Stomach (tissue), 9 donors: Measurements from ENCODE around the gene GJD2. TPM values are rescaled to one million over a fixed set of nuclear protein-coding genes. Genes with fewer than 3 reads are reported as not detected.

Experiments
- DNase-seq, 2 donors: peaks; one replicate each; pipeline versions ENCODE4 v3.0.0 to v3.0.0-alpha.2; 2013 to 2019
- H3K27ac ChIP-seq, 5 donors: fragments of 200-600 bp in 4 of 5; sonication (generic) in 4 of 5; one replicate each; pipeline ENCODE4 v1.5.1; 2013 to 2019; ENCODE audit warnings: mild to moderate bottlenecking in 1 of 5, moderate library complexity in 1 of 5
- H3K27me3 ChIP-seq, 3 donors: fragments of 200-600 bp; sonication (generic); one replicate each; pipeline ENCODE4 v1.5.1; 2017 to 2019; ENCODE audit warnings: mixed run types in 1 of 3
- H3K36me3 ChIP-seq, 4 donors: fragments of 200-600 bp; sonication (generic); 1 replicate in 3 of 4; 2 replicates in 1 of 4; pipeline ENCODE4 v1.5.1; 2016 to 2019
- H3K4me1 ChIP-seq, 4 donors: fragments of 200-600 bp; sonication (generic); one replicate each; pipeline ENCODE4 v1.5.1; 2016 to 2019
- H3K4me3 ChIP-seq, 4 donors: fragments of 200-600 bp; sonication (generic) in 3 of 4; one replicate each; pipeline ENCODE4 v1.5.1; 2016 to 2019; ENCODE audit warnings: mild to moderate bottlenecking in 1 of 4
- H3K9me3 ChIP-seq, 4 donors: fragments of 200-600 bp; sonication (generic); one replicate each; pipeline ENCODE4 v1.5.1; 2016 to 2019
- CTCF ChIP-seq, 7 experiments: fragments of 450-650 bp in 4 of 7; fragments of 200-600 bp in 3 of 7; sonication (generic) in 3 of 7; IDR thresholded peaks; one replicate each; pipeline ENCODE4 v1.5.1; 2016 to 2019; ENCODE audit warnings: antibody characterized with exemption in 7 of 7, control low read depth in 2 of 7, mild to moderate bottlenecking in 1 of 7
- EP300 ChIP-seq: sonication (generic); formaldehyde crosslinking; IDR thresholded peaks from one replicate; pipeline ENCODE4 v1.6.1; 2017; ENCODE audit warnings: antibody characterized with exemption
- POLR2A ChIP-seq, 4 donors: fragments of 450-650 bp; IDR thresholded peaks; one replicate each; pipeline ENCODE4 v1.6.1; 2016; ENCODE audit warnings: antibody characterized with exemption in 4 of 4, control low read depth in 2 of 4, mild to moderate bottlenecking in 1 of 4, moderate library complexity in 1 of 4
- POLR2AphosphoS5 ChIP-seq, 3 donors: sonication (generic); formaldehyde crosslinking; IDR thresholded peaks; one replicate each; pipeline ENCODE4 v1.6.1; 2016; ENCODE audit warnings: antibody characterized with exemption in 3 of 3
- WGBS, 5 donors: extraction: QIAGEN DNeasy Blood & Tissue Kit in 3 of 5; methylation state at CpG; one replicate each; pipeline versions ENCODE4 v1.1.5 to v1.1.7; 2013 to 2018; 5-methylcytosine and 5-hydroxymethylcytosine counted together
- intact Hi-C: fragments of 100-400 bp; cut with DNase I; formaldehyde crosslinking; loops from one replicate; pipeline ENCODE4 v1.15.1; 2023; ENCODE audit warnings: low total_unique reads
- polyA plus RNA-seq, 3 donors: library from polyadenylated mRNA; stranded (reverse); fragments of 200-250 nt; gene quantifications; one replicate each; pipeline ENCODE4 v1.2.3, GENCODE V29; 2013
- total RNA-seq, 5 donors: library from RNA; depleted of rRNA; stranded (reverse); fragments of >200 nt; gene quantifications; one replicate each; pipeline versions ENCODE4 v1.1.0 to v1.2.3, GENCODE V29; 2014 to 2016
- donor health status: healthy with polysubstance abuse.
- donor health status: Bipolar disorder and iron deficiency.
- donor health status: healthy.

Gene GJD2
- total and polyA plus RNA-seq, 8 donors: 0.18 TPM; not detected in 7

DNA sequence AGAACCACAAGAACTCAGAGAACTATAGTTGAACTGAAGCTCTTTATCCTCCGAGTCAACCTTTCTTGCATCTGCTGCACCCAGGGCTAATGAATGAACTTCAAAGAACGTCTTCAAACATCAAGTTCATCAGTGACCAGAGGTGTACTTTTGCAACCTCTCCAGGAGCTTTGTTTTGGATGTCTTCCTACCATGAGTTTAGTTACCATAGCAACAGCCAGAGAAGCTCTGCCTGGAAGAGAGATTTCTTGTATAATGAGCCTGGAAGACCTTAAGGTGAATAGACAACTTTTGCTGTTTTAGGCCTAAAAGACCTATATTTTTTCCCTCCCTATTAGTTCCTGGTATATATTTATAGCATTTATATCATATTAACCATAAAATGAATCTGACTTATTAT is 31.4 kb upstream of the GJD2 start:
- H3K36me3 ChIP-seq: no peaks in the 10 kb centered on the region
- no peak for DNase-seq
- no peak for TF ChIP-seq POLR2AphosphoS5 (IDR thresholded peaks at IDR 0.05)
- TF ChIP-seq CTCF (IDR thresholded peaks at IDR 0.05): no peak
- no peak for TF ChIP-seq POLR2A (IDR thresholded peaks at IDR 0.05)
- no peak for TF ChIP-seq EP300
- H3K27me3 ChIP-seq: no peaks in the 10 kb centered on the region
- intact Hi-C loops: no loop called here
- H3K4me1 ChIP-seq: no peaks in the 10 kb centered on the region
- no peaks in the 10 kb centered on the region for H3K9me3 ChIP-seq
- 57 to 74% (median 64%) methylated on average over 2 of the region's 2 CpGs for WGBS, 5 donors
- no peak overlapping the region for H3K27ac ChIP-seq
- no peak overlapping the region for H3K4me3 ChIP-seq

DNA sequence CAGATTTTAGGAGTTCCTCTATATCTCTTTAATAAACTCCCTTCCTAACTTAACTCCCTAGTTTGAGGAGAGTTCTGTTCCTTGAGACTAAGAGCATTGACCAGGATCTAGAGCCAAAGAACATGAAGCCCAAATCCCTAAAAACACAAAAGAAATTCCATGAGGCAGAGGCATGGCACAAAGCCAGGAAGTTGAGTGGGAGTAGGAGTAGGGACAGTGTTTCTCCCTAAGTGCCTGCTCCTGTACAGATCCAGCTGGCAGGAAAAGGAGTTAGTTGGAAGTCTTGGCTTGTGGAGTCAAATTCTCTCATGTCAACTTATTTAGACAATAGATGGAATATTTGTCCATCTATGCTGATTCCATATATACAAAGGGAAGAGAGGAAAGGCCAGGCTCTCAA is 29.2 kb upstream of the GJD2 start:
- no peak overlapping the region for H3K27ac ChIP-seq
- intact Hi-C loops: no loop called here
- H3K9me3 ChIP-seq: no peaks in the 10 kb centered on the region
- H3K4me1 ChIP-seq: no peaks in the 10 kb centered on the region
- H3K36me3 ChIP-seq: no peaks in the 10 kb centered on the region
- no peaks in the 10 kb centered on the region for H3K27me3 ChIP-seq
- DNase-seq: no peak
- TF ChIP-seq POLR2AphosphoS5 (IDR thresholded peaks at IDR 0.05): no peak
- TF ChIP-seq CTCF (IDR thresholded peaks at IDR 0.05): no peak
- TF ChIP-seq EP300: no peak
- TF ChIP-seq POLR2A (IDR thresholded peaks at IDR 0.05): no peak
- no peak overlapping the region for H3K4me3 ChIP-seq

DNA sequence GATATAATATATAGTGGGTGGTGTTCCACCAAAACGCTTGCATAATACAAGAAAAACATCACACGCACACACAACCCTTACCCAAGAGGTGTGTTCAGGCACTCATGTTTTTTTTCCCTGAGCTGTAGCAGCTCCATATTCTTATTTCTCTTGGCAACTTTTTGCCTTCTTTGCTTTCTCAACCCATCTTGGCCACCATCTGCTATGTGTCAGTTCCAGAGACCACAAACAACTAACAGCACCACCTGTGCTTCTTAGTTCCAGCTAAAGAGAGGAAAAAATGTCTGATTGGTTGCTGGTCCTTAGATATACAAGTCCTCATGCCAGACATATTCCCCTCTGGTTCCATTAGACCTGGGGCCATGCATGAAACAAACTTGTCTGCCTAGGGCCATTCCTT is 28.6 kb upstream of the GJD2 start:
- no peaks in the 10 kb centered on the region for H3K9me3 ChIP-seq
- H3K36me3 ChIP-seq: no peaks in the 10 kb centered on the region
- DNase-seq: no peak
- H3K27me3 ChIP-seq: no peaks in the 10 kb centered on the region
- TF ChIP-seq POLR2AphosphoS5 (IDR thresholded peaks at IDR 0.05): no peak
- no peak for TF ChIP-seq POLR2A (IDR thresholded peaks at IDR 0.05)
- no peak for TF ChIP-seq EP300
- TF ChIP-seq CTCF (IDR thresholded peaks at IDR 0.05): no peak
- WGBS, 5 donors: 89 to 97% (median 95%) methylated on average over 2 of the region's 2 CpGs
- H3K27ac ChIP-seq: no peak overlapping the region
- H3K4me3 ChIP-seq: no peak overlapping the region
- intact Hi-C loops: no loop called here
- no peaks in the 10 kb centered on the region for H3K4me1 ChIP-seq

DNA sequence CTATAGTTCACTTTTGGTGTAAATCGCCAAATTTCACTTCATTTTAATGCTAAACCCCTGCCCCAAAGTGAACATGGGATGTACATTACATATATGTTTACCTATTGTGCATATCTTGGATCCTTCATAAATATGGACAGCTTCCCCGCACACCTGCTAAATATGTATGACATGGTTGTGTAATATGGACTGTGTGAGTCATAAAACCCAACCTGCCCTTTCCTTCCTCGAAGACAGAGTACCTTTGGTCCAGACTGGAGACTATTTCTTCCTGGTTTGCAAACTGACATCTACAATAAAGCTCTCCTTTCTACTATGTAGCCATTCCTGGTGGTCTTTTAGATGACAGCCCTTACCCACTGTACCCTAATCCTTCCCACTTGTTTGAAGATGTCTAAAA is 28.1 kb upstream of the GJD2 start:
- TF ChIP-seq EP300: no peak
- no peak for TF ChIP-seq POLR2A (IDR thresholded peaks at IDR 0.05)
- no peak for TF ChIP-seq POLR2AphosphoS5 (IDR thresholded peaks at IDR 0.05)
- TF ChIP-seq CTCF (IDR thresholded peaks at IDR 0.05): no peak
- no peak overlapping the region for H3K27ac ChIP-seq
- WGBS, 5 donors: 53 to 81% (median 73%) methylated on average over 3 of the region's 3 CpGs
- H3K4me3 ChIP-seq: no peak overlapping the region
- no peaks in the 10 kb centered on the region for H3K36me3 ChIP-seq
- H3K27me3 ChIP-seq: no peaks in the 10 kb centered on the region
- H3K4me1 ChIP-seq: no peaks in the 10 kb centered on the region
- DNase-seq: no peak
- no peaks in the 10 kb centered on the region for H3K9me3 ChIP-seq
- intact Hi-C loops: no loop called here
